ENCODE results near the gene ZNF57. TPM values are rescaled to one million over a fixed set of nuclear protein-coding genes. Genes with fewer than 3 reads are reported as not detected.

Gene ZNF57
- total and polyA plus RNA-seq, 9 of the 15 experiments (the other 6 are each of a cell fraction or from before 2014, with no cell fraction given), result 3.9 to 13.5 (median 7.8) TPM

DNA sequence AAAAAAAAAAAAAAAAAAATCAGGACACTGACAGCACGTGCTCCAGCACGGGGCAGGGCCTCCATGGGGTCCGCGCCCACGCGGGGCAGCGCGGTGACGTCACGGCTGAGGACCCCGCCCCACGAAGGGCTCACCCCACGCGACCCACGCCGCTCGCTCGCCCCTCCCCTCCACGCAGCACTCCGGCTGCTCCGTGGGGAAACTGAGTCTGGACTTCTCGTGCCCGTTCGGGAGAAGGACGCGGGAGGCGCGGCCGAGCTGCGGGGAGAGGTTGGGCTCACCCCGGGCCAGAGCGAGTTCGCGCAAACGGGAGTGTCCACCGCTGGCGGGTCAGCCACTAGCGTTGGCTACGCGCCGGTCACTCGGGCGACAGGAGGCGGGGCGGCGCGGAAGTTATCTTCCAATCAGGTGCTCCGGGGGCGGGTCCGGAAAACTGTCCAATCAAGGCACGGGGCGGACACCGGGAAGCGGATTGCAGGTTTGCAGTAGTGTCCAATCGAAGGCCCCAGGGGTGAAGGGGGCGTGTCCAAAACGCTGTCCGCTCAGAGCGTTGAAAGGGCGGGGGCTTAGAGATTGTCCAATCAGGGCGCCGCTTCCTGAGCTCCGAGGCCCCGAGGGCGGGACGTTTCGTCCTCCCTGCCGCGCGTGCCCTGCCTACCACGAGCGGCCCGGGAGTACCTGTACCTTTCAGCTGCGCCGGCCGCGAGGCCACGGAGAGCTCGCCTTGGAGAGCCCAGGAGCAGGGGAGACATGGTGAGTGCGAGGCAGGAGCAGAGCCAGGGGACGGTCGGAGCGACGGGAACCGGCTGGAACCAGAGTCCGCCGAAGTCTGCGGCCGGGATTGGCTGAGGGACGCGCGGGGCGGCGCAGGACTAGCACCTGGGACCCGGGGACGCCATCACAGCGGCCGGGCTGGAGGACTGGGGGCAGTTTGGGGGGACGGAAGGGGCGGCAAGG lies at the start of gene ZNF57 (continued):
- no peak for TF ChIP-seq PHTF2 (CRISPR knock-in tag; IDR thresholded peaks at IDR 0.05)
- TF ChIP-seq ILF3 (IDR thresholded peaks at IDR 0.05; ENCODE audit: borderline replicate concordance), result no peak
- no peak for TF ChIP-seq NFE2 (IDR thresholded peaks at IDR 0.05; ENCODE audit: low read depth)
- TF ChIP-seq, protein P1, sequence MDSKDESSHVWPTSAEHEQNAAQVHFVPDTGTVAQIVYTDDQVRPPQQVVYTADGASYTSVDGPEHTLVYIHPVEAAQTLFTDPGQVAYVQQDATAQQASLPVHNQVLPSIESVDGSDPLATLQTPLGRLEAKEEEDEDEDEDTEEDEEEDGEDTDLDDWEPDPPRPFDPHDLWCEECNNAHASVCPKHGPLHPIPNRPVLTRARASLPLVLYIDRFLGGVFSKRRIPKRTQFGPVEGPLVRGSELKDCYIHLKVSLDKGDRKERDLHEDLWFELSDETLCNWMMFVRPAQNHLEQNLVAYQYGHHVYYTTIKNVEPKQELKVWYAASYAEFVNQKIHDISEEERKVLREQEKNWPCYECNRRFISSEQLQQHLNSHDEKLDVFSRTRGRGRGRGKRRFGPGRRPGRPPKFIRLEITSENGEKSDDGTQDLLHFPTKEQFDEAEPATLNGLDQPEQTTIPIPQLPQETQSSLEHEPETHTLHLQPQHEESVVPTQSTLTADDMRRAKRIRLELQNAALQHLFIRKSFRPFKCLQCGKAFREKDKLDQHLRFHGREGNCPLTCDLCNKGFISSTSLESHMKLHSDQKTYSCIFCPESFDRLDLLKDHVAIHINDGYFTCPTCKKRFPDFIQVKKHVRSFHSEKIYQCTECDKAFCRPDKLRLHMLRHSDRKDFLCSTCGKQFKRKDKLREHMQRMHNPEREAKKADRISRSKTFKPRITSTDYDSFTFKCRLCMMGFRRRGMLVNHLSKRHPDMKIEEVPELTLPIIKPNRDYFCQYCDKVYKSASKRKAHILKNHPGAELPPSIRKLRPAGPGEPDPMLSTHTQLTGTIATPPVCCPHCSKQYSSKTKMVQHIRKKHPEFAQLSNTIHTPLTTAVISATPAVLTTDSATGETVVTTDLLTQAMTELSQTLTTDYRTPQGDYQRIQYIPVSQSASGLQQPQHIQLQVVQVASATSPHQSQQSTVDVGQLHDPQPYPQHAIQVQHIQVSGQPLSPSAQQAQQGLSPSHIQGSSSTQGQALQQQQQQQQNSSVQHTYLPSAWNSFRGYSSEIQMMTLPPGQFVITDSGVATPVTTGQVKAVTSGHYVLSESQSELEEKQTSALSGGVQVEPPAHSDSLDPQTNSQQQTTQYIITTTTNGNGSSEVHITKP (IDR thresholded peaks at IDR 0.05; ENCODE audit: partially characterized antibody), result peak; percentile 16
- no peak for TF ChIP-seq DNMT1 (IDR thresholded peaks at IDR 0.05)
- TF ChIP-seq, protein P2, sequence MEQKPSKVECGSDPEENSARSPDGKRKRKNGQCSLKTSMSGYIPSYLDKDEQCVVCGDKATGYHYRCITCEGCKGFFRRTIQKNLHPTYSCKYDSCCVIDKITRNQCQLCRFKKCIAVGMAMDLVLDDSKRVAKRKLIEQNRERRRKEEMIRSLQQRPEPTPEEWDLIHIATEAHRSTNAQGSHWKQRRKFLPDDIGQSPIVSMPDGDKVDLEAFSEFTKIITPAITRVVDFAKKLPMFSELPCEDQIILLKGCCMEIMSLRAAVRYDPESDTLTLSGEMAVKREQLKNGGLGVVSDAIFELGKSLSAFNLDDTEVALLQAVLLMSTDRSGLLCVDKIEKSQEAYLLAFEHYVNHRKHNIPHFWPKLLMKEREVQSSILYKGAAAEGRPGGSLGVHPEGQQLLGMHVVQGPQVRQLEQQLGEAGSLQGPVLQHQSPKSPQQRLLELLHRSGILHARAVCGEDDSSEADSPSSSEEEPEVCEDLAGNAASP (IDR thresholded peaks at IDR 0.05), result no peak
- TF ChIP-seq TAF9B (IDR thresholded peaks at IDR 0.05; ENCODE audit: partially characterized antibody), result no peak
- no peak for TF ChIP-seq ZNF212 (CRISPR knock-in tag; IDR thresholded peaks at IDR 0.05)
- no peak for TF ChIP-seq PYGO2 (tag; IDR thresholded peaks at IDR 0.05)
- TF ChIP-seq, protein P3, sequence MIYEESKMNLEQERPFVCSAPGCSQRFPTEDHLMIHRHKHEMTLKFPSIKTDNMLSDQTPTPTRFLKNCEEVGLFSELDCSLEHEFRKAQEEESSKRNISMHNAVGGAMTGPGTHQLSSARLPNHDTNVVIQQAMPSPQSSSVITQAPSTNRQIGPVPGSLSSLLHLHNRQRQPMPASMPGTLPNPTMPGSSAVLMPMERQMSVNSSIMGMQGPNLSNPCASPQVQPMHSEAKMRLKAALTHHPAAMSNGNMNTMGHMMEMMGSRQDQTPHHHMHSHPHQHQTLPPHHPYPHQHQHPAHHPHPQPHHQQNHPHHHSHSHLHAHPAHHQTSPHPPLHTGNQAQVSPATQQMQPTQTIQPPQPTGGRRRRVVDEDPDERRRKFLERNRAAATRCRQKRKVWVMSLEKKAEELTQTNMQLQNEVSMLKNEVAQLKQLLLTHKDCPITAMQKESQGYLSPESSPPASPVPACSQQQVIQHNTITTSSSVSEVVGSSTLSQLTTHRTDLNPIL (CRISPR knock-in tag; IDR thresholded peaks at IDR 0.05), result no peak
- no peak for TF ChIP-seq GTF2E2 (tag; IDR thresholded peaks at IDR 0.05)
- no peak for TF ChIP-seq MECOM (CRISPR knock-in tag; IDR thresholded peaks at IDR 0.05)
- TF ChIP-seq C11orf30 (IDR thresholded peaks at IDR 0.05; ENCODE audit: low read depth), result no peak
- TF ChIP-seq, protein P4, sequence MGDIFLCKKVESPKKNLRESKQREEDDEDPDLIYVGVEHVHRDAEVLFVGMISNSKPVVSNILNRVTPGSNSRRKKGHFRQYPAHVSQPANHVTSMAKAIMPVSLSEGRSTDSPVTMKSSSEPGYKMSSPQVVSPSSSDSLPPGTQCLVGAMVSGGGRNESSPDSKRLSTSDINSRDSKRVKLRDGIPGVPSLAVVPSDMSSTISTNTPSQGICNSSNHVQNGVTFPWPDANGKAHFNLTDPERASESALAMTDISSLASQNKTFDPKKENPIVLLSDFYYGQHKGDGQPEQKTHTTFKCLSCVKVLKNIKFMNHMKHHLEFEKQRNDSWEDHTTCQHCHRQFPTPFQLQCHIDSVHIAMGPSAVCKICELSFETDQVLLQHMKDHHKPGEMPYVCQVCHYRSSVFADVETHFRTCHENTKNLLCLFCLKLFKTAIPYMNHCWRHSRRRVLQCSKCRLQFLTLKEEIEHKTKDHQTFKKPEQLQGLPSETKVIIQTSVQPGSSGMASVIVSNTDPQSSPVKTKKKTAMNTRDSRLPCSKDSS (IDR thresholded peaks at IDR 0.05; ENCODE audit: low read depth, partially characterized antibody), result no peak
- no peak for TF ChIP-seq XRCC3 (IDR thresholded peaks at IDR 0.05)
- no peak for TF ChIP-seq STAG1 (CRISPR knock-in tag; IDR thresholded peaks at IDR 0.05; ENCODE audit: borderline replicate concordance)
- no peak for TF ChIP-seq ZNF197 (CRISPR knock-in tag; IDR thresholded peaks at IDR 0.05; ENCODE audit: low read depth)
- TF ChIP-seq BRF1 (IDR thresholded peaks at IDR 0.05; ENCODE audit: borderline replicate concordance, extremely low read depth, insufficient read length), result no peak
- TF ChIP-seq KDM1A (IDR thresholded peaks at IDR 0.05), result no peak
- peak; percentile 86 for TF ChIP-seq ZNF224 (CRISPR knock-in tag; IDR thresholded peaks at IDR 0.05)
- no peak for TF ChIP-seq ZNF165 (CRISPR knock-in tag; IDR thresholded peaks at IDR 0.05; ENCODE audit: borderline replicate concordance)

All from K562 (cell line).